Type B pancreatic cell (in vitro differentiated cells): ENCODE results near the gene MPL. TPM values are rescaled to one million over a fixed set of nuclear protein-coding genes. Genes with fewer than 3 reads are reported as not detected.

ENCODE experiments used
- DNase-seq: peaks from one replicate; pipeline ENCODE4 v3.0.0; 2021; ENCODE audit warnings: mixed read lengths; ENCODE audit not compliant: unreplicated experiment; ENCODE audit errors: extremely low spot score
- H3K27ac Mint-ChIP-seq: 2 replicates; pipeline ENCODE4 v1.8.0; 2021; ENCODE audit warnings: mild to moderate bottlenecking, mixed read lengths
- H3K27me3 Mint-ChIP-seq: 2 replicates; pipeline ENCODE4 v1.8.0; 2021; ENCODE audit warnings: mixed read lengths
- H3K36me3 Mint-ChIP-seq: 2 replicates; pipeline ENCODE4 v1.8.0; 2021; ENCODE audit warnings: mixed read lengths
- H3K4me1 Mint-ChIP-seq: one replicate; pipeline ENCODE4 v1.8.0; 2021; ENCODE audit warnings: mixed read lengths; ENCODE audit not compliant: unreplicated experiment
- H3K4me3 Mint-ChIP-seq: 2 replicates; pipeline ENCODE4 v1.8.0; 2021; ENCODE audit warnings: mild to moderate bottlenecking, mixed read lengths
- H3K9me3 Mint-ChIP-seq: 2 replicates; pipeline ENCODE4 v1.8.0; 2021; ENCODE audit warnings: mixed read lengths
- total RNA-seq: library from RNA; stranded (reverse); gene quantifications from 2 replicates; pipeline ENCODE4 v1.2.1, GENCODE V29; 2021; ENCODE audit warnings: low replicate concordance
- TF ChIP-seq, protein P1 (sequence below): fragments of 200-600 bp; sonication (generic); conservative IDR thresholded peaks from 2 replicates; pipeline ENCODE4 v1.5.0; 2021; ENCODE audit warnings: antibody characterized with exemption, mild to moderate bottlenecking

The MPL gene
- total RNA-seq, 1 donor from 2014 or later: not detected

DNA sequence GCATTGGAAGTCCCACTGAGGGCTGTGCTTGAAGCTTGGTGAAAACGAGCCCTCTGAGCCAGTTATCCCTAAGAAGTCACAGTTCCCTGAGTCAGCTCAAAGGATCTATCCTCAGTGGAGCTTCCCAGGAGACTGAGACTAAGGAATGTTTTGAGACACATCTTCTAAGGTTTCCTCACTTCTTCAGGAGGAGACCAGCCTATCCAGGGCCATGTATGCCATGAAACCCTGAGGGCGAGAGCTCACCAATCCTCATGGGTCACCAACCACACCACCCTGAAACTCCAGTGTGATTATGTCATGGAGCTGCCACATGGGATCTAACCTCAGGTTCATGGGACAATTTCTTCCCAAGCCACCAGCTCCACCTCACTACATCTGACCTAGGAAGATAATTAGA, 44.4 kb upstream of the MPL start:
- no peaks in the 10 kb centered on the region for H3K36me3 Mint-ChIP-seq
- H3K9me3 Mint-ChIP-seq: no peaks in the 10 kb centered on the region
- DNase-seq: no peak
- H3K27ac Mint-ChIP-seq: no peak overlapping the region
- no peak overlapping the region for H3K4me3 Mint-ChIP-seq
- H3K4me1 Mint-ChIP-seq: peaks cover 8% of the 10 kb centered on the region
- TF ChIP-seq, protein P1, sequence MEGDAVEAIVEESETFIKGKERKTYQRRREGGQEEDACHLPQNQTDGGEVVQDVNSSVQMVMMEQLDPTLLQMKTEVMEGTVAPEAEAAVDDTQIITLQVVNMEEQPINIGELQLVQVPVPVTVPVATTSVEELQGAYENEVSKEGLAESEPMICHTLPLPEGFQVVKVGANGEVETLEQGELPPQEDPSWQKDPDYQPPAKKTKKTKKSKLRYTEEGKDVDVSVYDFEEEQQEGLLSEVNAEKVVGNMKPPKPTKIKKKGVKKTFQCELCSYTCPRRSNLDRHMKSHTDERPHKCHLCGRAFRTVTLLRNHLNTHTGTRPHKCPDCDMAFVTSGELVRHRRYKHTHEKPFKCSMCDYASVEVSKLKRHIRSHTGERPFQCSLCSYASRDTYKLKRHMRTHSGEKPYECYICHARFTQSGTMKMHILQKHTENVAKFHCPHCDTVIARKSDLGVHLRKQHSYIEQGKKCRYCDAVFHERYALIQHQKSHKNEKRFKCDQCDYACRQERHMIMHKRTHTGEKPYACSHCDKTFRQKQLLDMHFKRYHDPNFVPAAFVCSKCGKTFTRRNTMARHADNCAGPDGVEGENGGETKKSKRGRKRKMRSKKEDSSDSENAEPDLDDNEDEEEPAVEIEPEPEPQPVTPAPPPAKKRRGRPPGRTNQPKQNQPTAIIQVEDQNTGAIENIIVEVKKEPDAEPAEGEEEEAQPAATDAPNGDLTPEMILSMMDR: no peak
- no peaks in the 10 kb centered on the region for H3K27me3 Mint-ChIP-seq

DNA sequence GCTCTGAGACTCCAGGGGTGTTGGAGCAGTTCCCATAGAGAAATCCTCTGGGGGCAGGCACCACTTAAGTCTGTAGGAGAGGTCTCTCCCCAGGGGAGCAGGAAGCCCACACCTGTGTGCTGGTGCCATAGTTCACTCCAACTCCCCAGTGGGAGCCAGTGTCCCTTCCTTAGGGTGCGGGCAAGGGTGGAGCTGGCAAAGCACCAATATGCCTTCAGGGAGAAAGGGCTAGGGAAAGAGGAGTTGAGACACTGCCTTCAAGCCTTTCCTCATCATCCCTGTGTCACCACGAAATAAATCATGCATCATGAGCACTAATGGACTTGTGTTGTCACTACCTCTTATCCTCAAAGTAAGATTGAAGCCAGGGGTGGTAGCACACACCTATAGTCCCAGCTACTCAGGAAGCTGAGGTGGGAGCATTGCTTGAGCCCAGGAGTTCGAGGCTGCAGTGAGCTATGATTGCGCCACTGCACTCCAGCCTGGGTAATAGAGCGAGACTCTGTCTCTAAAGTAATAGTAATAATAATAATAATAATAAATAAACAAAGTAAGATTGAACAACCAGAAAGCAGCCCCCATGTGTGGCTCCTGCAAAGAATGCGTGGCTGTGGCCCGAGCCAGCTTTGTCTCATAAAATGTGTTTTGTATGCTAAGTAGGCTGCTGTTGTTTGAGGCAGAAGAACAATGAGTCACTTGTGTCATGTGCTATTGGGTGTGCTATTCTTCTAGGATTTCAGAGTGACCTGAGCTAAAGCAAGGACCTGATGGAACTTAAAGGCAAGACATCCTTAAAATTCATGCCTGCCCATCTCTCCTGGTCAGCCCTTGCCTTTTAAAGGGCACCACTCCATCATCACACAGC, 43.5 kb upstream of the MPL start:
- TF ChIP-seq, protein P1: no peak
- Mint-ChIP-seq H3K9me3 (no peaks in the 10 kb centered on the region), H3K4me3 (no peak overlapping the region), H3K27me3 (no peaks in the 10 kb centered on the region), H3K27ac (no peak overlapping the region), H3K36me3 (no peaks in the 10 kb centered on the region), H3K4me1 (peaks cover 8% of the 10 kb centered on the region)
- DNase-seq: no peak

DNA sequence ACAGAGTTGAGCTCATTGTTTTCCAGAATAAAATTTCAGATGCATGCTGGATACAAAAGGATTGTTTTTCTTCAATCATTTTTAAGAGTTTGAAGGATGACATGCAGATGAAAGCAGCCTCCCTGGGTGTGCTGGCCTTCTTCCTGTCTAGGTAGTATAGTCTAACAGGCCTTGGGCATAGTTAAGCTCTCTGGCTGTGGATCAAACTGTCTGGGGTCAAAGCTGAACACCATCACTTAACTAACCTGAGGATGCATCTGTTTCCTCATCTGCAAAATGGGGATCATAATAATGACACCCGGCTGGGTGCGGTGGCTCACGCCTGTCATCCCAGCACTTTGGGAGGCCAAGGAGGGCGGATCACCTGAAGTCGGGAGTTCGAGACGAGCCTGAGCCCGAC, 42.9 kb upstream of the MPL start:
- no peak overlapping the region for H3K4me3 Mint-ChIP-seq
- no peaks in the 10 kb centered on the region for H3K27me3 Mint-ChIP-seq
- TF ChIP-seq, protein P1: no peak
- H3K36me3 Mint-ChIP-seq: no peaks in the 10 kb centered on the region
- H3K4me1 Mint-ChIP-seq: peaks cover 8% of the 10 kb centered on the region
- no peak overlapping the region for H3K27ac Mint-ChIP-seq
- H3K9me3 Mint-ChIP-seq: no peaks in the 10 kb centered on the region
- no peak for DNase-seq

DNA sequence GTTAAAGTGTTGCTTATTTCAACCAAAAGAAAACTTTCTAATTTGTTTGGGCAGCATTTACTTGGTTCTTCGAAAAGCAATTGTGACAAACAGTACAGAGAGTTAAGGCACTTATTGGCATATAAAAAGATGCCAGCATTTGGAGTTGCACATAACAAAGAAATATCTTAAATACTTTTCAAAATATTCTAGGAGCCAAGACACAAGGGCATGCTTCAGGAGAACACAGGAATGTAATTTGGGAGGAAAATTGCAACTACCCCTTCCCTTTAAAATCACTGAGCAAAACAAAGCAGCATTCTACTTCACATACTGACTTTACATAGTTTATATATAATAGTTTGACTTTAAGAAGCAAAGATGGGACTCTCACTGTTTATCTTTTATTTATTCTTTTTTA, 41.4 kb upstream of the MPL start:
- no peaks in the 10 kb centered on the region for H3K9me3 Mint-ChIP-seq
- DNase-seq: no peak
- no peak overlapping the region for H3K27ac Mint-ChIP-seq

GRCh38 chr1:43298055-43298454, 39.6 kb upstream of the MPL start:
- Mint-ChIP-seq H3K9me3 (no peaks in the 10 kb centered on the region), H3K4me3 (no peak overlapping the region), H3K36me3 (no peaks in the 10 kb centered on the region), H3K27me3 (no peaks in the 10 kb centered on the region), H3K4me1 (peaks cover 18% of the 10 kb centered on the region), H3K27ac (no peak overlapping the region)
- TF ChIP-seq, protein P1: no peak
- no peak for DNase-seq

More for the DNA sequence above, 41.4 kb upstream of the MPL start:
- Mint-ChIP-seq H3K36me3 (no peaks in the 10 kb centered on the region), H3K4me1 (peaks cover 8% of the 10 kb centered on the region), H3K27me3 (no peaks in the 10 kb centered on the region), H3K4me3 (no peak overlapping the region)
- TF ChIP-seq, protein P1: no peak
